HG03095 (cell line): Measurements from ENCODE around the gene PRKX.
"Not testable (repeated sequence)": the region's sequence is repeated elsewhere in the genome, so short reads cannot be mapped to it uniquely, and the experiment has no call there.

Experiments used
- ATAC-seq: cut with Tn5 transposase; IDR thresholded peaks from one replicate; pipeline ENCODE4 v1.9.1; 2021; ENCODE audit warnings: moderate library complexity; ENCODE audit not compliant: unreplicated experiment

PRKX gene

DNA sequence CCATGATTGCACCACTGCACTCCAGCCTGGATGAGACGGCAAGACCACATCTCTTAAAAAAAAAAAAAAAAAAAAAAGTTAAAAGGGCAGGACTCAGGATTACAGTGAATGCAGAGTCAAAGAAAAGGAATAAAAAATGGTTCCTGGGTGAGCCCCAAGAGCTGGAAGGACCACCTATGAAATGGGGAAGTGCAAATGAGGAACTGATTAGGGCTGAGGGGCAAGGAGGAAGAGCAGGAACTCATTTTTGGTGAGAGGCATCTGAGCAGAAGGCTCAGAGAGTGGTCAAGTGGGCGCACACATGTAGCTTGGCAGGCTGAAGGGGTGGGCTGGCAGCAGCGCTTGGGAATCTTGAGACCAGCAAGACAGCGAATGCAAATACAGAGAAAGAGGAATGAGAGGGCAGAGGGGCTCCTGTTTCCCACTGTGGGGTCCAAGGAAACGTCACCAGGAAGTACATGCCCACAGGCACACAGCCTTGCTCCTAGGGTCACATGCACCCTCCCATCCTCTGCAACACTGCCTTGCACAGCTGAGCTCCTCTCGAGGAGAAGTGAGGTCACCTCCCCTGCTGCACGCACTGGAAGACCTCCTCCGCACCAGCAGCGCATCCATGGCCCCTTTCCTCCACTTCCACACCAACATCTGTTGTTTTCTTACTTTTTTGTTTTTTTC lies 49.7 kb downstream of the PRKX start:
- ATAC-seq, result peak; percentile 72

DNA sequence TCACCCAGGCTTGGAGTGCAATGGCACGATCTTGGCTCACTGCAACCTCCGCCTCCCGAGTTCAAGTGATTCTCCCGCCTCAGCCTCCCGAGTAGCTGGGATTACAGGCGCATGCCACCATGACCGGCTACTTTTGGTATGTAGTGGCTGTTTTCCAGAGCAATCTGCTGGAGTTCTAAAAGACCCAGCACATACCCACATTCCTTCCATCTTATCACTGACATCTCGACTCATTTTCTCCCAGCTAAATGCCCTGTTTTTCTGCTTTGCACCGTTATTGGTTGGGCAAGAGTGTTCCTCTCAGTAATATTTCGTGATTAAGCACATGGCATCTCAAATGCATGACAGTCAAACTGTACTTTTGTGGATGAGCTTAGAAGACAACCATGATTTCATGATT lies 53.7 kb downstream of the PRKX start:
- no peak for ATAC-seq

DNA sequence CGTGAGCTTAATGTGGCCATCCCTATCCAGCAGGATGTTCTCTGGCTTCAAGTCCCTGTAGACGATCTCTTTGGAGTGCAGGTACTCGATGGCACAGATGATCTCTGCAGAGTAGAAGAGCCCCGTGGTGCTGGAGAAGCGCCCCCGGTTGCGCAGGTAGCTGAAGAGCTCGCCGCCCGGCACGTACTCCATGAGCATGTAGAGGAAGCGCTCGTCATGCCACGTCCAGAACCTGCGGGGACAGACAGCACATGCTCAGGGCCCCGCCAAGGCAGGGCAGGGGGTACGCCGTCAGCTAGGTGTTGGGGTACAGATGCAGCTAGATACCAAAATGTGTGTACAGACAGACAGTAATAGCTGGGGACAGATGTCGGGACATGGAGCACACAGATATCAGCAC lies 58.3 kb downstream of the PRKX start:
- no peak for ATAC-seq

DNA sequence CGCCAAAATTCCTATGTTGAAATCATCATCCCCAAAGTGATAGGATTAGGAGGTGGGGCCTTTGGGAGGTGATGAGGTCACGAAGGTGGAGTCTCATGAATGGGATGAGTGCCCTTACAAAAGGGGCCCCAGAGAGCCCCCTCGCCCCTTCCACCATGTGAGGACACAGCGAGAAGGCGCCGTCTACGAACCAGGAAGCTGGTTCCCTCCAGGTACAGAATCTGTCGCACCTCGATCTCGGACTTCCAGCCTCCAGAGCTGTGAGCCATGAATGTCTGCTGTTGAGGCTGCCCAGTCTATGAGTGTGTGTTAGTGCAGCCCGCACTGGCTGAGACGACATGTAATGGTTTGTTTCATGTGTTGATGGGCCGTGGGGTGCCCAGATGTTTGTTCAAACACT lies 60.3 kb downstream of the PRKX start:
- no peak for ATAC-seq

- ATAC-seq, result no peak
Measured at GRCh38 chrX:3651277-3651676, 62.2 kb downstream of the PRKX start.

DNA sequence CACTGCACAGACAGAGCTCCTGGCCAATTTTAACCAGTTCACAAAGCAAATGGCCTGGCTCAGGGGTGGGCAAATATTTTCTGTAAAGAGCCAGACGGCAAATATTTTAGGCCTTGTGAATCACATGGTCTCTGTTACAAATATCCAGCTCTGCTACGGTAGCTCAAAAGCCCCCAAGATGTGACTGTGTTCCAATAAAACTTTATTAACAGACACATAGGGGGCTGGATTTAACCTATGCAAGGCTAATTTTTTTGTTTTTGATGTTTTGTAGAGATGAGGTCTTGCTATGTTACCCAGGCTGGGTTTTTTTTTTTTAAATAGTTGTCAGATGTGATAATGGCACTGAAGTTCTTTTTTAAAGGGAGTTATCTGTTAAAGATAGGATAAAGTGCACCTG lies 65.4 kb downstream of the PRKX start:
- no peak for ATAC-seq

DNA sequence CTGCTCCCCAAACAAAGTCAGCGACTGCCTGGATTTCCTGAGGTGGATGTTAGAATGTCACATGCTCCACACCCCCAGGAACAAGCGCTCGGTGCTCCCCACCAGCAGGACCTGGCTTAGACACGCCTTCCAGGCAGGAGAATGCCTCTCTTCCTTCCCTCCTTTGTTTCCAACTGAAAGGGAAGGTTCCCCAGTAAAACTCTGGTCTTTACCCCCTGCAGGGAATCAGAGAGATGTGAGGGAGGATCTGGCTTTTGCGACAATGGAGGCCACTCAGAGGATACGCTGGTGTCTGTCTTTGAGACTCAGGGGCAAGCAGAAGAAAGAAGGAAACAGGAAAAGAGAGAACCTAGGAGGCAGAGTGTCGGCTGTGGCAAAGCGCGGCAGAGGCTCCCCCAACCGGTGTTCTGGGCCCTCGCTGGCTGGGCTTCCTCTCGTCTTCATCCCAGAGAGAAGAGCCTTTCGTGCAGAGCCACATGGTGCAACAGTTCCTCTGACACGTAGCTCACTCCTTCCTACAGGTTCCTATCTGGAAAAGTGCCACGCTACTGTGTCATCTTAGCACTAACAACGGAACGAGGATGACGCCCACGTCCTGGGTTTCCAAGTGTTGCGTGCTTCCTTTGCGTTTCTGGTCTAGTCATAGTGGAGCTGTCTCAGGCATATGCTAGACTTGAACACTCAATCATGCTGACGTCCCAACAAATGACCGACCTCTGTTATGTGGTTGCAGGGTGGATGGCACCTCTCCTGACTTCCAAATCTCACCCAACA lies 73.4 kb downstream of the PRKX start:
- ATAC-seq, result not testable (repeated sequence)

- ATAC-seq, result no peak
Measured at GRCh38 chrX:3639236-3639635, 74.2 kb downstream of the PRKX start.

DNA sequence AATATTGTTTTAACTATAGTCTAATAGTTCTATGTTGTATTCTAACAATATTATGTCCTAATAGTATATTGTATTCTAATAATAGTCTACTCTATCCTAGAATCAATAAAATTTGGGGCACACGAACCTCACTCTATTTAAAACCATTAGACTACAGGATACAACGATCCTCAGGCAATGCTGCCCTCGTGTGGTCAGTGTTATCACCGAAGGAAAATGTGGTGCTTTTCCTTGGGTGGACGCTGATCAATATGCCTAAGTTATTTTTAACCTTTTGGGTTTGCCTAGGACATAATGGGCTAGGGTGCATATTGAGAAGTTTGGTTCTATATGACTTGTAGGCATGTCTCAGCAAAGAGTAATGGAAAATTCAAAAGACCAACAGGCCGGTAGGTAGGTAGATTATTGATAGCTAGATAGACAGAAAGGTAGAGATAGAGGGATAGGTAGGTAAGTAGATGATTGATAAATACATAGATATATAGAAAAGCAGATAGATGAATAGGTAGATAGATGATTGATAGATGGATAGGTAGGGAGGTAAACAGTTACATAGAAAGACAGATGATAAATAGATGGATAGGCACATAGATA lies 75.1 kb downstream of the PRKX start:
- ATAC-seq, result peak; percentile 67

DNA sequence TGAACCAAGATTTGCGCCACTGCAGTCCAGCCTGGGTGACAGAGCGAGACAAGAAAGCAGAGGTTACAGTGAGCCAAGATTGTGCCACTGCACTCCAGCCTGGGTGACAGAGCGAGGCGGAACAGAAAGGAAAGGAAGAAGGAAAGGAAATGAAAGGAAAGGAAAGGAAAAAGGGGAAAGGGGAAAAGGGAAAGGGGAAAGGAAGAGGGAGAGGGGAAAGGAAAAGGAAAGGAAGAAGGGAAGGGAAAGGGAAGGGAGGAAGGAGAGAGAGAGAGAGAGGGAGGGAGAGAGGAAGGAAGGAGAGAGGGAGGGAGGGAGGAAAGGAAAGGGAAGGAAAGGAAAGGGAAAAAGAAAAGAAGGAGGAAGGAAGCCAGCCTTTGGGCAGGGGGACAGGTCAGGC lies 76.6 kb downstream of the PRKX start:
- no peak for ATAC-seq

DNA sequence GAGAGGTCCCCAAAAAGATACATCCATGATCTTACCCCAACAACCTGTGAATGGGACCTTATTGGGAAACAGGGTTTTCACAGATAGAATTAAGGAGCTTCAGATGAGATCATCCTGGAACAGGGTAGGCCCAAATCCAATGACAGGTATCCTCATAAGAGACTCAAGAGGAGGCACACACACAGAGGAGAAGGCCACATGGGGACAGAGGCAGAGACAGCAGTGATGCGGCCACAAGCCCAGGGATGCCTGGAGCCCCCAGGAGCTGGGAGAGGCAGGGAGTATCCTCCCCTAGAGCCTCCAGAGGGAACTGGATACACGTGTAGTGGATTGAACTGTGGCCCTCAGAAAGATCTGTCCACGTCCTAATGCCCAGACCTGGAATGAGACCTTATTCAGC lies 82.3 kb downstream of the PRKX start:
- ATAC-seq, result no peak

GRCh38 chrX:3627594-3627993 lies 85.9 kb downstream of the PRKX start:
- no peak for ATAC-seq

- no peak for ATAC-seq
Measured at GRCh38 chrX:3621414-3621813, 92.0 kb downstream of the PRKX start.

GRCh38 chrX:3611744-3612143 lies 101.7 kb downstream of the PRKX start:
- ATAC-seq, result not testable (repeated sequence)

DNA sequence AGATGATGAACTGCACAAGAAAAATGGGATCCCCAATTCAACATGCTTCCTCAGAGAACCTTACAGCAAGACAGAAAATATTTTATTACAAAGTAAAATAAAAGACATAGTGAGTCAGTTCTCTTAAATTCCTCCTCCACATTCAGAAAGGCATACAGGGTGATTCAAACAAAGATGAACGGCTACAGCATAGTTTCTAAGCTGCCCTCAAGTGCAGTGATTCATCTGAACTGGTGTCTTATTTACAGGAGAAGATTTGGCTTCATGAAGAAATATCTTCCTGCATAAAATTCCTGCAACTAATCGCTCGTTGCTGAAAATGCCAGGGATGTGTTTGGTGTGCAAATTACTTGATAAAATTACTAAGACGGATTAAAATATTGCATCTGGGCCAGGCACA lies 103.6 kb downstream of the PRKX start:
- ATAC-seq, result no peak

GRCh38 chrX:3603026-3603661 lies 110.3 kb downstream of the PRKX start:
- no peak for ATAC-seq

GRCh38 chrX:3599802-3600430 lies 113.5 kb downstream of the PRKX start:
- ATAC-seq, result no peak

DNA sequence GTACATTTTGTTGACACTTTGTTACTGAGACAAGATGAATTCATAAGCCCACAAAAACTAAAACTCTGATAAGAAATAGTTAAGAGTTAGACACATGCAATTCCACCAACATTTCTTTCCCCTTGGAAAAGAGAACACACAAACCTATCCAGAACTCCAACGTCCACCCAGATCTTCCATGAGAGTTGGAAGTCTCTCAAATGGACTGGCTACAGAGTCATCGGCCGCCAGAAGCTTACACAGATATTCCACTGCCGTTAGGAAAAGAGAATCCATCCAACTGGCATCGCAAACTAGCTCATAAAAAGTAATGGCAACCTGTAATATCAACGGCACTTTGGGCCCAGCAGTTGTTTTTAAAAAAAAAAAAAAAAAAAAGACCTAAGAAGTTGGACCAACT lies 114.7 kb downstream of the PRKX start:
- no peak for ATAC-seq

DNA sequence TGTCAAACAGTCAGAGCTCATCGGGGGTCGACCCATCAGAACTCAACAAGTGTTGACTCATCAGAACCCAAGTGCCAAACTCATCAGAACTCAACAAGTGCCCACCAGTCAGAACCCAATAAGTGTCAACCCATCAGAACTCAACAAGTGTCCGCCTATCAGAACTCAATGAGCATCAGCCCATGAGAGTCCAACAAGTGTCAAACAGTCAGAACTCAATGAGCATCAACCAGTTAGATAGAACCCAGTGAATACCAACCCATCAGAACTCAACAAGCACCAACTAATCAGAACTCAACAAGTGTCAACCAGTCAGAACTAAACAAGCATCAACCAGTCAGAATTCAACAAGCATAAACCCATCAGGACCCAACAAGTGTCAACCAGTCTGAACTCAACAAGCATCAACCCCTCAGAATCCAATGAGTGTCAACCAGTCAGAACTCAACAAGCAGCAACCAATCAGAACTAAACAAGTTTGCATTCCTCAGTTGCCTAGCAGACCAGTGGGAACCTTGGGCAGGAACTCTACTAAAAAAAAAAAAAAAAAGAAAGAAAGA lies 115.3 kb downstream of the PRKX start:
- ATAC-seq, result no peak

- ATAC-seq, result no peak
Measured at GRCh38 chrX:3592184-3592583, 121.3 kb downstream of the PRKX start.

- no peak for ATAC-seq
Measured at GRCh38 chrX:3589474-3589873, 124.0 kb downstream of the PRKX start.
